Spleen (tissue), 7 donors: ENCODE data around the gene EPHB1.

Experiments
- CTCF ChIP-seq, 11 experiments: fragments of 200-600 bp in 7 of 11; fragments of 450-650 bp in 4 of 11; sonication (generic) in 4 of 11; IDR thresholded peaks in 8 of 11; conservative IDR thresholded peaks in 3 of 11; 1 replicate in 7 of 11; 2 replicates in 4 of 11; pipeline versions ENCODE4 v1.4.0 to v1.8.0; 2016 to 2021; ENCODE audit warnings: antibody characterized with exemption in 11 of 11, inconsistent platforms in 4 of 11, mild to moderate bottlenecking in 1 of 11
- POLR2A ChIP-seq, 3 donors: fragments of 450-650 bp; IDR thresholded peaks; one replicate each; pipeline ENCODE4 v1.5.1; 2017; ENCODE audit warnings: antibody characterized with exemption in 3 of 3, mild to moderate bottlenecking in 1 of 3
- POLR2AphosphoS5 ChIP-seq, 3 donors: sonication (generic); formaldehyde crosslinking; IDR thresholded peaks; one replicate each; pipeline ENCODE4 v1.5.1; 2017; ENCODE audit warnings: antibody characterized with exemption in 3 of 3
- donor health status: DM: no; HTN: no; CAD: no; lungs with moderate emphysema.
- donor health status: DM: no; HTN: no; CAD: no.
- donor health status: DM: no; HTN: no; CAD: no.

GRCh38 chr3:134810850-134811249, 15.8 kb downstream of the EPHB1 start:
- TF ChIP-seq POLR2A (IDR thresholded peaks at IDR 0.05) (no peak), CTCF (IDR thresholded peaks at IDR 0.05 in 8 of 11, conservative IDR thresholded peaks at IDR 0.05 in 3 of 11) (no peak), POLR2AphosphoS5 (IDR thresholded peaks at IDR 0.05) (no peak)
